HG02610 (cell line): ENCODE results near the gene BAAT.

ENCODE experiments used
- ATAC-seq: cut with Tn5 transposase; IDR thresholded peaks from one replicate; pipeline ENCODE4 v1.9.1; 2021; ENCODE audit warnings: mild to moderate bottlenecking, moderate library complexity; ENCODE audit not compliant: unreplicated experiment

BAAT gene

DNA sequence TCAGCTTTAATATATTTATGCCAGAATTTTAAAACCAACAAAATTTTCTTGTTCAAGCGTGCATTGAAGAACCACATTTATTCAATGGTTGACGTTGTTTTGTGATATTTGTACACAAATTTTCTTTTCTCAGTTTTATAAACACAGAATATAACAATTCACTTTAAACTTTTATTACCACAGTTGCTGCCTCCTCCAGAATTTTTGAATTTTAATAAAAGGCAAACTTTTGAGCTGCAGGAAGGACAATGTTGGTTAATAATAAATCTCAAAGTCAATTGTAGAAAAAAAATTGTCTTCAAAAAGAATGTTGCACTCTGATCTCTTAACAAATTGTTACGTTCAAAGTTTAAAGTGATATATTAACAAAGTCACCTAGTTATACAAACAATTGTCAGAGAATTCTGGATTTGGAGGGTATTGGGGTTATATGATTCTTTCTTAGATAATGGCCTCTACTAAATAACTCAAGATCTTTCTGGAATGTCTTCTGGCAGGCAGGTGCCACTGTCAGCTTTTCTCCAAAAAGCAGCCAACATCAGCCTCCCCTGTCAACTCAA lies 60.5 kb downstream of the BAAT start:
- ATAC-seq = no peak

DNA sequence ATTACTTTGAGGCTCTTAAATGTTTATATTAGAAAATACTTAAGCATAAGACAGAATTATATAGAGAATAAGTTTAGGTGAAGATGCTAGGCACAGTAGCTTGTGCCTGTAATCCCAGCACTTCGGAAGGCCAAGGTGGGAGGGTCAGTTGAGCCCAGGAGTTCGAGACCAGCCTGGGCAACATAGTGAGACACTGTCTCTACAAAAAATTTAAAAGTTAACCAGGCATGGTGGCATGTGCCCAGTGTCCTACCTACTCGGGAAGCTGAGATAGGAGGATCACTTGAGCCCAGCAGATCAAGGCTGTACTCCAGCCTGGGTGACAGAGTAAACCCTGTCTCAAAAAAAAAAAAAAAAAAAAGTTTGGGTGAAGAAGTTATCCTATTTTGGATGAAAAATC lies 61.7 kb downstream of the BAAT start:
- ATAC-seq = no peak

DNA sequence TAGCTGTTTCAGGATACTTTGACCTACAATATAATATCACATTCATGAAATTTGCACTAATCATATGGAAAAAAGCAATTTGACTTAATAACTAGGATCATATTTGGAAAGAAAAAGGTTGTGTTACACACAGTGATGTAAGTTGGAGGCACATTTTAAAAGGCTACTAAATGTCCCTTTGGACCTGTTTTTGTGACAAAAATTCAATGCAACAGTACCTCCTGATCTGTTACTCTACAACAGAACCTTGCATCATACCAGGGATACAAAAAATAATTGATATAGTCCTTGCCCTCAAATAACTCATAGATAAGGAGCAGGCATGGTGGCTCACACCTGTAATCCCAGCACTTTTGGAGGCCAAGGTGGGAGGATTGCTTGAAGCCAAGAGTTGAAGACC lies 67.1 kb downstream of the BAAT start:
- no peak for ATAC-seq

DNA sequence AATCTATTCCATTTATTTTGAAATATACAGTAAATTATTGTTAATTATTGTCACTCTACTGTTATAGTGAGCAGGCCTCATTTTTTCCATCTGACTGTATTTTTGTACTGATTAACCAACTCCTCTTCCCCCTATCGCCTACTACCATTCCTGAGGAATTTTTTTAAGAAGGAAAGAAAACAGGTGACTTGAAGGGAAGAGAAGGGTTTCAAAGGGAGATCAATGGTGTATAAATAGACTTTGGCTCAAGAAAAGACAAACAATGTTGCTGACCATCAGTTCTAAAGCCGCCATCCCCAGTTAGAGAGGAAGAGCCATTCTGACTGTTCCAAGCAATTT lies 69.7 kb downstream of the BAAT start:
- ATAC-seq = no peak

DNA sequence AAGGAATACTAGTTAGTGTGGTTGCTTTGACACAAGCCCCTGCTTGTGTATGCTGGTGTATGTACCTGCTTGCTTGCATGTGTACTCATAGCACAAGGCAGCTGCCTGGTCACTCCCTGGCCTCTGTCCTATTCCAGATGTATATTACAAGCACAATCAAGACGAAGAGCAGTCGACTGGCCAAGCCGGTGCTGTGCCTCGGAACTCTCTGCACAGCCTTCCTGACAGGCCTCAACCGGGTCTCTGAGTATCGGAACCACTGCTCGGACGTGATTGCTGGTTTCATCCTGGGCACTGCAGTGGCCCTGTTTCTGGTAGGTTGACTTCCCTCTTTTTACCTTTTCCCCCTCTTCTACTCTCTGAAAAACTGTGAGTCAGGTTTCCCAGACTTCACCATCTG lies 72.1 kb downstream of the BAAT start:
- ATAC-seq = no peak

DNA sequence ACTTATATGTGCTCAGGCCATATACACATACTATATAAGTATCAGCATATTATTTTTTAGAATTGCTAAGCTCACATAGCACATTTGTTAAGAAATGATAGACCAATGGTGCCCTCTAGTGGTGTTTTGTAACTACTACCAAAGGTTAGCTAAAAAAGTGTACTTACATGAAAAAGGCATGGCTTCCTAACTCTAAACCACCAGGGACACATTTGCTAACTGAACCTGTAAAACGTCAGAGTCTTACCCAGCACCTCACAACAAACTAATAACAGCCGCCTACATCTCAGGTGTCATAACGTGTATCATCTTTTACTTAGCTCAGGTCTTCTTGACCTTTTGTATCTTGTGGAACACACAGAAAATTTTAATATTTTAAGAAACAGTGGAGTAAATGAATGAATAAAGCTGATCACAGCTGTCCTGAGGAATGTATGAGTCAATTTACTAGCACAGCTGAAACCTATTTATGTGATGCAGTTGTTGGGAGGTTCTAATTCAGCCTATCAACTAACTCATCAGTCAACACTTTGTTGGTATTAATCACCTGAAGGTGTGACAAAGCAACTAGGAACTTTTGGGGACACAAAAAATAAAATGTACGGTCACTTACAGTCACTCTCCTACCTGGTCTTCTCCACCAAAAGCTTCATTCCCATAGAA lies 72.9 kb downstream of the BAAT start:
- ATAC-seq = peak; percentile 78

DNA sequence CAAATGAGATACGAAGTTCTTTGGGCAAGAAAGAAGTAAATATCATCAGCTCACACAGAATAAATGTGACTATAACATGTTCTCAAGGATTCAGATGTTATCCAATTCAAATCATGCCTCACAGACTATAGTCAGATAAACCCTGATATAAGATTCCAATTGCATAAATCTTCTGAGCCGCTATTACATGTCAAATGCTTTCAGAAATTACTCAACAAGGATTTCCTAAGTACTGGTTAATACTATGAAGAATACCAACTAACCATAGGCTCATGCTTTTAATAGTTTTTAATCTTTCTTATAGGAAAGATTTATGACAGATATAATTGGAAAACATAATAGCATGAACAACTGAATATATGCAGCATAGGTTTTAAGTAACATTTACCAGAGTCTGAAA lies 73.6 kb downstream of the BAAT start:
- ATAC-seq = no peak
